Fibroblast of peridontal ligament (primary cell): ENCODE data around the gene TYW1B.
"Not testable (repeated sequence)": the region's sequence is repeated elsewhere in the genome, so short reads cannot be mapped to it uniquely, and the experiment has no call there.

Source experiments
- DNase-seq: peaks from one replicate; pipeline ENCODE4 v3.0.0-alpha.2; 2010; ENCODE audit errors: extremely low read depth

TYW1B gene, protein sequence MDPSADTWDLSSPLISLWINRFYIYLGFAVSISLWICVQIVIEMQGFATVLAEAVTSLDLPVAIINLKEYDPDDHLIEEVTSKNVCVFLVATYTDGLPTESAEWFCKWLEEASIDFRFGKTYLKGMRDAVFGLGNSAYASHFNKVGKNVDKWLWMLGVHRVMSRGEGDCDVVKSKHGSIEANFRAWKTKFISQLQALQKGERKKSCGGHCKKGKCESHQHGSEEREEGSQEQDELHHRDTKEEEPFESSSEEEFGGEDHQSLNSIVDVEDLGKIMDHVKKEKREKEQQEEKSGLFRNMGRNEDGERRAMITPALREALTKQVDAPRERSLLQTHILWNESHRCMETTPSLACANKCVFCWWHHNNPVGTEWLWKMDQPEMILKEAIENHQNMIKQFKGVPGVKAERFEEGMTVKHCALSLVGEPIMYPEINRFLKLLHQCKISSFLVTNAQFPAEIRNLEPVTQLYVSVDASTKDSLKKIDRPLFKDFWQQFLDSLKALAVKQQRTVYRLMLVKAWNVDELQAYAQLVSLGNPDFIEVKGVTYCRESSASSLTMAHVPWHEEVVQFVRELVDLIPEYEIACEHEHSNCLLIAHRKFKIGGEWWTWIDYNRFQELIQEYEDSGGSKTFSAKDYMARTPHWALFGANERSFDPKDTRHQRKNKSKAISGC

GRCh38 chr7:72827839-72828591 lies at the start of gene TYW1B:
Gene TYW1B, minus strand, starts transcription at chr7:72828200. Its CDS starts 125 bp downstream, at chr7:72828075.
- peak; percentile 96 for DNase-seq

DNA sequence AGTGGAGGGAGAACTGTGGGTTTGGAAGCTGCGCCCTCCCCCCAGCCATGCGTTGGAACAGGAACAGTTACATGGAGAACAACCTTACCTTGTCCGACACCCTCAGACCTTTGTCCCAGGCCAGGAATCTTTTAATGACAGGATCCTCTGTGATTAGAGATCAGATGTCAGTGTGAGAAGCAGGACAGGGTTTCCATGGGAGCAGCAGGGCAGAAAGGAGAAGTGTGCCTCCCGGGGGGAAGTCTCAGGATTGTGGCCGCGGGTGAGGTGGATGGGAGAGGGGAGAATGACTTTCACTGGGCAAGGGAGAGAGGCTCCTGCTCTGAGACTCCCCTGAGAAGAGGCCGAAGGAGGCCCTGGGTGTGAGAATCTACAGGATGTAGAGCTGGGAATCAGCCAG lies 39.6 kb upstream of the TYW1B start:
- DNase-seq = not testable (repeated sequence)

GRCh38 chr7:72858846-72859400 lies 30.9 kb upstream of the TYW1B start:
- DNase-seq = not testable (repeated sequence)

DNA sequence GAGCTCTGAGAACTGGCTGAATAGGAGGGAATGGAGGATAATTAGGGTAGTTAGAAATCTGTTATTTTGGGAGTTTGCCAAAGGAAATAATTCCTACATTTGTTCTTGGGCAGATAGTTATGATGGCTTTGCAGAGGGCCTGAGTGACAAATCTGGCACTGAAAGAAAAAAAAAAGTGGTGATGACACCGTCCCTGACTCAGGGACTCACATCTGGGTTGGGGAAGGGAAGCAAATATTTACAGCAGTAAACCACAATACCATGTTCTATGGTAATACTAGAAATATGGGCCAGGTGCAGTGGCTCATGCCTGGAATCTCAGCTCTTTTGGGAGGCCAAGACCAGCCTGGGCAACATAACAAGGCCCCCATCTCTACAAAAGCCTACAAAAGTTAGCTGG lies 29.9 kb upstream of the TYW1B start:
- not testable (repeated sequence) for DNase-seq

- not testable (repeated sequence) for DNase-seq
These were observed 27.3 kb upstream of the TYW1B start for GRCh38 chr7:72855261-72855660.

GRCh38 chr7:72852937-72853336 lies 24.9 kb upstream of the TYW1B start:
- DNase-seq = not testable (repeated sequence)

DNA sequence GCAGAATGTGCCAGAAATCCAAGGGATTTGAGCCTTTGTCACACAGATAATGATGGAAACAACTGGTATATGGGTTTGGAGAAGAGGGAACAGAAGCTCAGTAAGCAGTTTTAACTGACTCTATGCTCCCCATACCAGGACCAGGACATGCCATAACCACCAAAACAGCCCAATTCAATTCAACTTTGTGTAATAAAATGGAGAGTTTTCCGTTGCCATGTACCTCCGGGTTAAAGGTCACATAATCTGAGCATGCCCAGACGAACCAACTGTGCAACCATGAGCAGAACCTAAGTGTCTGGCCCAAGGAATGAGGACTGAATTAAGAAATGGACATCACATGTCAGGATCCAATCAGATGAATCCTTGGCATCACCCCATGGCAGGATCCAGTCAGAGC lies 22.7 kb upstream of the TYW1B start:
- DNase-seq = not testable (repeated sequence)

DNA sequence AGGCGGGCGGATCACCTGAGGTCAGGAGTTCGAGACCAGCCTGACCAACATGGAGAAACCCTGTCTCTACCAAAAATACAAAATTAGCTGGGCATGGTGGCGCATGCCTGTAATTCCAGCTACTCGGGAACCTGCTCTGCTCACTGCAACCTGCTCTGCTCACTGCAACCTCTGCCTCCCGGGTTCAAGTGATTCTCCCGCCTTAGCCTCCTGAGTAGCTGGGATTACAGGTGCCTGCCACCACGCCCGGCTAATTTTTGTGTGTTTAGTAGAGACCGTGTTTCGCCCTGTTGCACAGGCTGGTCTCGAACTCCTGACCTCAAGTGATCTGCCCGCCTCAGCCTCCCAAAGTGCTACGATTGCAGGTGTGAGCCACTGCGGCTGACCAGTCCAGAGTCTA lies 16.1 kb upstream of the TYW1B start:
- DNase-seq = not testable (repeated sequence)

- not testable (repeated sequence) for DNase-seq
These were observed 15.2 kb upstream of the TYW1B start for GRCh38 chr7:72843166-72843565.

GRCh38 chr7:72840966-72841511 lies 13.0 kb upstream of the TYW1B start:
- DNase-seq = not testable (repeated sequence)

DNA sequence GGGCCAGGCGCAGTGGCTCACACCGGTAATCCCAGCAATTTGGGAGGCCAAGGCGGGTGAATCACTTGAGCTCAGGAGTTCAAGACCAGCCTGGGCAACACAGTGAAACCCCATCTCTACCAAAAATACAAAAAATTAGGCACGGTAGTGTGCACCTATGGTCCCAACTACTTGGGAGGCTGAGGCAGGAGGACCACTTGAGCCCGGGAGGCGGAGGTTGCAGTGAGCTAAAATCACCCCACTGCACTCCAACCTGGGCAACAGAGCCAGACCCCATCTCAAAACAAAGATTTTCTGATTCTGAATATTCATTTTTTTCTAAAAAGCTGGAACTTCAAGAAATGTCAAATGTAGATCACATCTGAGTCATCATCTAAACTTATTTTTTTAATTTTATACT lies 10.3 kb upstream of the TYW1B start:
- DNase-seq = not testable (repeated sequence)

- not testable (repeated sequence) for DNase-seq
These were observed 9.3 kb upstream of the TYW1B start for GRCh38 chr7:72837291-72837690.

- peak; percentile 35 for DNase-seq
These were observed 2.6 kb upstream of the TYW1B start for GRCh38 chr7:72830567-72830966.

- peak; percentile 88 for DNase-seq
These were observed 1.8 kb upstream of the TYW1B start for GRCh38 chr7:72829687-72830354.

GRCh38 chr7:72829291-72829686 lies 1.3 kb upstream of the TYW1B start:
- peak; percentile 99 for DNase-seq

DNA sequence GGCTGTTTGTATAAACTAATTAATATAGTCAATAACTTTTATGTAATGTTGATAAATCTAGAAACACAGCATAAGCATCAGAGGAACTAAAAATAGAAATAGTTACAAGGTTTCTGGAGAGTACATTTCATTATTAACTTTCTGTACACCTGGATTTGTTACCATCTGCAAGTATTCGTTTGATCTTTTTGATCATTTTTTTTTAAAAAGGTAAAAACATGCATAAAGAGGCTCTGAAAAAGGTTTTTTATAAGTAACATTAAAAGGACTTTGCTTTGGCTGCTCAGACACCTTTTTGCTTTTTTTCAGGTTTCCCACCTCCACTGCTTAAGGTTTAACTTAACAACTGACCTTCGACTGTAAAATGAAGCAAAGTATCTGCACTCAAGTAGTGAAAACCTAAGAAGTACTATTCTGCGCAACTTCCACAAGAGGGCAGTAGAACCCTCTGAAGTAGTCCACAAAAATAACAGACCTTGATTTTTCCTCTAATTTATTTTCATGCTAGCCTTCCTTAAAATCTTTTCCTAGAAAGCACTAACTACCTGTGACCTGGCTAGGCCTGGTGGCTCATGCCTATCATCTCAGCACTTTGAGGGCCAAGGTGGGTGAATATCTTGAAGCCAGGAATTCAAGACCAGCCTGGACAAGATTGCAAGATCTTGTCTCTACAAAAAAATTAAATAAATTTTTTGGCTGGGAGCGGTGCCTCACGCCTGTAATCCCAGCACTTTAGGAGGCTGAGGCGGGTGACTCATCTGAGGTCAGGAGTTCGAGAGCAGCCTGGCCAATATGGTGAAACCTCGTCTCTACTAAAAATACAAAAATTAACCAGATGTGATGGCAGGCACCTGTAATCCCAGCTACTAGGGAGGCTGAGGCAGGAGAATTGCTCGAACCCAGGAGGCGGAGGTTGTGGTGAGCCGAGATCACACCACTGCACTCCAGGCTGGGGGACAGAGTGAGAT lies 4.0 kb downstream of the TYW1B start:
- DNase-seq = peak; percentile 65

DNA sequence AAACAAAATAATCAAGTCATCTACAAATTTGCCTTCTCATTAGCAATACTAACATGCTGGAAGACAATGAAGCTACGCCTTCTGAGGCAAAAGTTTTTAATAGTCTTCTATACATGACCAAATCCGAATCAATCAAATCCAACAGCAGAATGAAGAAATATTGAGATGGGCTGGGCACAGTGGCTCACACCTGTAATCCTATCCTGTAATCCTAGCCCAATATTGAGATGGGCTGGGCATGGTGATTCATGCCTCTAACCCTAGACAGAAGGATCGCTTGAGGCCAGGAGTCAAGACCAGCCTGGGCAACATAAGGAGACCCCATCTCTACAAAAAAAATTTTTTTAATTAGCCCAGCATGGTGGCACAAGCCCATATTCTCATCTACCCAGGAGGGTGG lies 5.5 kb downstream of the TYW1B start:
- DNase-seq = not testable (repeated sequence)

DNA sequence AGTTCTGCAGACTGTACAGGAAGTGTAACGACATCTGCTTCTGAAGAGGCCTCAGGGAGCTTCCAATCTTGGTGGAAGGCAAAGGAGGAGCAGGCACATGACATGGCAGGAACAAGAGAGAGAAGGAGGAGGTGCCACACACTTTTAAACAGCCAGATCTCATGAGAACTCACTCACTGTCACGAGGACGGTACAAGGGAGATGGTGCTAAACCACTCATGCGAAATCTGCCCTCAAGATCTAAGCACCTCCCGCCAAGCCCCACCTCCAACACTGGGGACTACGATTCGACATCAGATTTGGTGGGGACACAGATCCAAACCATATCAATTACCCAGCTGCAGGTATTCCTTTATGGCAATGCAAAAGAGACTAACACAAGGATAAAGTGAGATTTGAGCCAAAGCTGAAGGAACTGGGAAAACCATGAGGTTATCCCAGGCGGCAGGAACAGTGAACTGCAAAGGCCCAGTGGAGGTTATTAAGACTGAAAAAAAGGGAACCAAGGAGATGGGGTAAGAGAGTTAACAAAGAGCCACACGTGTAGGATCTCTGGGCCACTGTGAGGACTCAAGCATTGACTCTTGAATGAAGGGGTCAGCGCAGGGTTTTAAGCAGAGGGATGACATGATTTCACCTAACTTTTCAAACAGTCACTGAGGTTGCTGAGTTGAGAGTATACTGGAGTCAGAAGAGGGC lies 9.2 kb downstream of the TYW1B start:
- not testable (repeated sequence) for DNase-seq

DNA sequence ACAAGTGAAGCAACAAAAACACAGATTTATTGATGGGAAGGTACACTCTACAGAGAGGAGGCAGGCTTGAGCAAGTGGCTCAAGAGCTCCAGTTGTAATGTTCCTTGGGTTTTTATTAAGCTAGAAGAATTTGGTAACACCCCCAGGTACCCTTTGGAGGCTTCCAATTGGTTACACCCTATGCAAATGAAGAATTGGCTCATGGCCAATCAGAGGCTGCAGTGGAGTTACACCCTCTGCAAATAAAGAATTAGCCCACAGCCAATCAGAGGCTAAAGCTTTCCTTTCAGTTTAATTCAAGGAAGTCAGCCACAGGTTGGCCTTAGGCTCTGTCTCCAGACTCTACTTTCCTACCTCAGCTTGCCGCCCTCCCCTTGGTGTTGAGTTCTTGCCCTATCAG lies 10.3 kb downstream of the TYW1B start:
- DNase-seq = not testable (repeated sequence)
